GM18511 (cell line): ENCODE results near the gene GBP2.
A peak's percentile ranks its signal among the peaks of the same experiment; 100 is the strongest.

Experiments used
- ATAC-seq: cut with Tn5 transposase; IDR thresholded peaks from one replicate; pipeline ENCODE4 v1.9.1; 2021; ENCODE audit warnings: mild to moderate bottlenecking, moderate library complexity; ENCODE audit not compliant: unreplicated experiment

GBP2 gene, protein sequence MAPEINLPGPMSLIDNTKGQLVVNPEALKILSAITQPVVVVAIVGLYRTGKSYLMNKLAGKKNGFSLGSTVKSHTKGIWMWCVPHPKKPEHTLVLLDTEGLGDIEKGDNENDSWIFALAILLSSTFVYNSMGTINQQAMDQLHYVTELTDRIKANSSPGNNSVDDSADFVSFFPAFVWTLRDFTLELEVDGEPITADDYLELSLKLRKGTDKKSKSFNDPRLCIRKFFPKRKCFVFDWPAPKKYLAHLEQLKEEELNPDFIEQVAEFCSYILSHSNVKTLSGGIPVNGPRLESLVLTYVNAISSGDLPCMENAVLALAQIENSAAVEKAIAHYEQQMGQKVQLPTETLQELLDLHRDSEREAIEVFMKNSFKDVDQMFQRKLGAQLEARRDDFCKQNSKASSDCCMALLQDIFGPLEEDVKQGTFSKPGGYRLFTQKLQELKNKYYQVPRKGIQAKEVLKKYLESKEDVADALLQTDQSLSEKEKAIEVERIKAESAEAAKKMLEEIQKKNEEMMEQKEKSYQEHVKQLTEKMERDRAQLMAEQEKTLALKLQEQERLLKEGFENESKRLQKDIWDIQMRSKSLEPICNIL

GRCh38 chr1:89125913-89126580 lies at the start of gene GBP2:
Gene GBP2, minus strand, starts transcription at chr1:89126114. Its CDS starts 4,148 bp downstream, at chr1:89121966.
- peak; percentile 87 for ATAC-seq

DNA sequence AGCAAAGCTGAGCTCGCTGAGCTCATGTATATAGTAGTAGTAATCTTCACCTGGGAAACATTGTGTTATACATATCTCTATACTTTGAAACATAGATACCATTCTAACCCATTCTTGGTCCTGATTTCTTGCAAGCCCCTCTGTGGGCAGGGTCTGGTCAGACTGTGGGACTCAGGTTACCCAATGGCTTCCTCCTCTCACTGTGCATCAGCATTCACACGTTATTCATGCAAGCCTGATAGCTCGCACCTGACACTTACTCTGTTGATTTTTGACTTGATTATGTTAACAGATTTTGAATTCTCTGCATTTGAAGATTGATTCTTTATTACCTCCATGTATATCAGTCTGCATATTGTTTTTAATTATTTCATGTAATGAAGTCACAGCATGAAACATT lies 48.6 kb upstream of the GBP2 start:
- no peak for ATAC-seq

DNA sequence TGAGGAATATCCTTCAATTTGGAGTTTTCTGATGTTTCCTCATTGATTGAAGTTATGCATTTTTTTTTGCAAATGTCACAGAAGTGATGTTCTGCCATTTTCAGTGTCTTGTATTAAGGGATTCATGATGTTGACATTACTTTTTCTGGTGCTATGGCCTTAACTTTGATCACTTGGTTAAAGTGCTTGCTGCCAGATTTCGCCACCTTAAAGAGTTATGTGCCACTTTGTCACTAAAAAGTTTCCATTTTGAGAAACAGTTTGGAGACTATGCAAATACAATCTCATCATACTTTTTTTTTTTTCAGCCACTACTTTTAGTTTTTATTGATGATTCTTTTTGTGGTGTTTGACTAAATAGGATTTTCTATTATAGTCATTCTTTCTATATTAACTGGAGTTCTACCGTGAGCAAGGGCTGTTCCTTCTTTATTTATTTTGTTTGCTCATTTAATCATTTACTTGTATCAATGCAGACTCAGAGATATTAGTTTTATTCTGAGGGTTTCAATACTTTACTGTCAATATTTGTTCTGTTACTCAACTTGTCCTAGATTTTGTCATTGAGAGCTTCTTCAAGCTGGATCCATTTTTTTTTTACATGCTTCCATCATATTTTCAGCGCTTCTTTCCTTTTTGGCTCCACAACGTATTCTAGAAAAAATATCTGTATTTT lies 46.7 kb upstream of the GBP2 start:
- ATAC-seq, result no peak

DNA sequence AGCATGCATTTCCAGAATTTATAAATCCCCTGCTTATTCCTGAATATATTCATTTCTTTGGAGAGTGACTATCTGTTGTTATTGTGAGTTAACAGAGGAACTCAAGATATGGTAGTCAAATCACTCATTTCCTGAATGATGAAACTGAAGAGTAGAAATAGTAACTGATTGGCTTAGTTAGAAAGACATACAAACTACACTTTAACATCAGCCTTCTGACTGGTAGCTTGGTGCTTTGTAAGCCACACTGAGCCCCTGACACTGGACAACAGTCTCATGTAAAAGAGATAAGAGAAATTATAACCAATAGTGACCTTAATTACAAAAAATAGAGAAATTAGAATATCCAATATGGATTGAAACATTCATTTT lies 45.1 kb upstream of the GBP2 start:
- no peak for ATAC-seq

DNA sequence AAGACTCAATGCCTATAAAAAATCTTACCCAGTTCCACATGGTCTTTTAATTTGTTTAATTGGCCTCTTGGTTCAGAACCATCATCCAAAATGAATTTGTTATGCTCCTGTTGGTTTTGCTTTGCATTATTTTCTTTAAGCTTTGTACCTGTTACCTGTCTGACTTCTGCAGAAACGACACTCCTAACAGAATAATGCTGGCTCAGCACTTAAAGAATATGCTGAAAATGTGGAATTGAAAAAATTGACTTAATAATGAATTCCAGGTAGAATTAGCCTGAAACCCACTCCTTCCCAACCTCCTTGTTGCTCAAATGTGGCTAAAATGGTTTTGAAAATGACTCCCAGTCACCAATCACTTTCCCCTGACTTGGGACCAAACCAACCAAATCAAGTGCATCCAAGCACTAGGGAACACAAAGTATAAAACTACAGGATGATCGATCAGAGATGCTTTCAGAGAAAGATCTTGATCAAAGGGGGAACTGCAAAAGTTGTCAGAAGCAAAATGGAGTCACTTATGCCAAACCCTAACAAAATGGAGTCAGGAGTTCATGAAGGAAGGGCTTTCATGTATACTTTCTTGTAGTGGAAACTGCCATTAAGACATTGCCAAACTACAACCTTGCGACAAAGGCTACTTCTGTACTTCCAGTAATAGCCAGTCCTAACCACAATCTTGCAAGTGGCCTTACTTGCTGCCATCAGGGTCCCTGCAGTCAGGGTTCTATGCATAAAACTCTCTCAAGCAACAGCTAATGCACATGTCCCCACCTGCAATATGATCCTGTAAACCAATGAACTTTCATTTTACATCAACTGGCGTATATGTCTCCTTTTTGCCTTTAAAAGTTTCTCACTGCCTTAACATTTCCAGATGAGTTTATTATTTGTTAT lies 44.5 kb upstream of the GBP2 start:
- ATAC-seq, result no peak

- ATAC-seq, result no peak
Measured at GRCh38 chr1:89169166-89169565, 43.3 kb upstream of the GBP2 start.

- no peak for ATAC-seq
Measured at GRCh38 chr1:89167590-89168230, 41.8 kb upstream of the GBP2 start.

DNA sequence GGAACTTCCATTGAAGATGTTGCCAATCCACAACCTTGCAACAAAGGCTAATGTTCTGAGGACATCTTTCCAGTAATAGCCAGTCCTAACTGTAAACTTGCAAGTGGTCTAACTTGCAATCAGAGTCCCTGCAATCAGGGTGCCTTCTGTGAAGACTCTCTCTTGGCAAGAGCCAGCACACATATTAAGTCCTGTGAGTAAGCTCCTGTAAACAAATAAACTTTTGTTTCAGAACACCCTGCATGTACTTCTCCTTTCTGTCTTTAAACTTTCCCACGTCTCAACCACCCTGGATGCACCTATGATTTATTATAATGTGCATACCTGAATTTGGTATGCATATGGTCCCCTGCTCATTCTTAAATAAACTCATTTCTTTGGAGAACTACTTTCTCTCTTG lies 40.8 kb upstream of the GBP2 start:
- ATAC-seq, result no peak

GRCh38 chr1:89165811-89166210 lies 39.9 kb upstream of the GBP2 start:
- no peak for ATAC-seq

DNA sequence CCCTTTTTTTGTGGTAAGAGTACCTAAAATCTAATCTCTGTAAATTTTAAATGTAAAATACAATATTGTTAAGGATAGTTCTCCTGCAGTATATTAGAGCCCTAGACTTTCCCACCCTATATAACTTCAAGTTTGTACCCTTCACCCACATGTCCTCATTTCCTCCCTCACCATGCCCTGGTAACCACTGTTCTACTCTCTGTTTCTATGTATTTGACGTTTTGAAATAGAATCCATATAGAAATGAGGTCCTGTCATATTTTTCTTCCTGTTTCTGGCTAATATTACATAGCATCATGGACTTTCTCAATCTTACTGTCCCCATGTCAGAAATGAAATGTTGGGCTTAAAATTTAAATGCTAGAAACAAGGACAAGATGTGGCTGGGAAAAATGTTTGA lies 25.1 kb upstream of the GBP2 start:
- no peak for ATAC-seq

DNA sequence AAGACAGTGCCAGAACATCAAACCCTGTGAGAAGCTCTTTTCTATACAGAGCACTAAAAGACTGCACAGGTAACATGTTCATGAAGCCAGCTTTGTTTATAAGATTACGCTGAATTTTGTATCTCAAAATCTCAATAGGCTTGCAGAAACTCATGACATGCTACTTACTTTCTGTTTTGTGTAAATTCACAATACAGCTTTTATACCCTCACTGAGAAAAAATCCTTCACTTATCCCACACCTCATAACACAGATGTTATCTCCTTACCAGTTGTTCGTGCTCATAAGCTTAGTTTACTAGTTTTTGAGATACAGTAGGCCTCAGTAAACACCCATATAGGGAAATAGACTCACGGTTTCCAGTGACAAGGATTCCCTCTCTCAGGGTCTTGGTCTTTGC lies 24.1 kb upstream of the GBP2 start:
- no peak for ATAC-seq

GRCh38 chr1:89149229-89149628 lies 23.3 kb upstream of the GBP2 start:
- ATAC-seq, result no peak

GRCh38 chr1:89147678-89148658 lies 22.1 kb upstream of the GBP2 start:
- ATAC-seq, result no peak

- ATAC-seq, result no peak
Measured at GRCh38 chr1:89146721-89147120, 20.8 kb upstream of the GBP2 start.

GRCh38 chr1:89143484-89143883 lies 17.6 kb upstream of the GBP2 start:
- no peak for ATAC-seq

GRCh38 chr1:89142160-89142559 lies 16.2 kb upstream of the GBP2 start:
- ATAC-seq, result no peak

DNA sequence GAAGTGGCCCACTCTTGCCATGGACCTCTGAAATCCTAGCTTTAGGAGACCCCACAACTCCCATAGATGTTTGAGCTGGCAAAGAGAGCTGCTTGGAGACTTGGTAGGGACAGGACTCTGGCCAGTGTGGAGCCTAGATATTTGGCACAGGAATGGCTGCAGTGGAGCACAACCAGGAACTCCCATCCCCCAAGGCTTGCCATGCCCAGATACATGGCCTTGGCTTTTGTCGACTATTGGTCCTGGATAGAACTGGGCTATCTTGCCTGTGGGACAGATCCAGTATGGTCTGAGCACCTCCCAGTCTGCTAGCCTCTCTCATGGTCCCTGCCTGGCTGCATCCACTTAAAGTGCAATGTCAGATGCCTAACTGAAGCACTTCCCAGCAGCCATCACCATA lies 7.8 kb upstream of the GBP2 start:
- no peak for ATAC-seq

DNA sequence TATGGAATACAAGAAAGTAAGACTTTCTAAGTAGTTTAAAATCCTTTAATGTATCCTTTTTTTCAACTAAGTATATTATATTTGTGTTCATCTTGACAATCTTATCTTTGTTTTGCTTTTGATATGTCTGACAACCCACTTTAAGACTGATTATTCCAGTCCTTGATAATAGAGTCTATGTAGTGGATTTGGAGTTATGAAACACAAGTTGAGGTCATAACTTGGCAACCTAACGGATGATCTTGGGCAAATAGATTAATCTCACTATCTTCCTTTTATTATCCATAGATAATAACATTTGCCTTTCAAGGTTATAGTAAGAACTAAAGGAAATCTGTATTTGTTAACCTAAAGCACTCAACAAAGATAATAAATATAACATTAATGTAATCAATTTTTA lies 4.8 kb upstream of the GBP2 start:
- ATAC-seq, result no peak

DNA sequence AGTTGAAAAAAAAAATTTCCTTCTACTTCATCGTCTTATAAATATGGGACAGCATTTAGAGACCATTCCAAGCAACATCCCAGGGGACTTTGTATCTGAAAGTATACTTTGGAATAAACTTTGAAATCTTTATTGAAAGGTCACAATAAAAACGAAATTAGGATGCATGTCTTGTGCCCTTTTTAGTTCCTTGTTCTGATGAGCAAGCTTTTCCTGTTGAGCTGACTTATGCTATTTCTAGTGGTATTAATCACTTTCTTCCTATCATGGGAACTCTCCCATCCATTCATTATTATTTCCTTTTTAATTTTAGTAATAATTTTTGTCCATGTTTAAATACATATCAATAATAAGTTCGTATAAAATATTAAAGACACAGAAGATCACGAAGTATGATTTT lies 4.0 kb upstream of the GBP2 start:
- ATAC-seq, result no peak
